CD4-positive, alpha-beta T cell (primary cell): ENCODE results near the gene SHISA9. TPM values are rescaled to one million over a fixed set of nuclear protein-coding genes. Genes with fewer than 3 reads are reported as not detected.

Source experiments
- ATAC-seq: fragments of 200-7000 bp; cut with Tn5 transposase; one replicate; pipeline ENCODE4 v1.10.0; 2022; ENCODE audit warnings: mild to moderate bottlenecking; ENCODE audit not compliant: poor library complexity
- CTCF ChIA-PET: fragments of 350-600 bp; sonication (Branson Sonifier 250); formaldehyde crosslinking; loops from one replicate; lab custom pipeline; 2021; ENCODE audit warnings: antibody characterized with exemption, inconsistent platforms; lab: Charles Lee
- POLR2A ChIA-PET: fragments of 350-600 bp; sonication (Branson Sonifier 250); formaldehyde crosslinking; loops from one replicate; lab custom pipeline; 2021; ENCODE audit warnings: antibody characterized with exemption, inconsistent platforms; lab: Charles Lee
- DNase-seq, 14 experiments: peaks; one replicate each; pipeline ENCODE4 v3.0.0-alpha.2; 2013 to 2020; ENCODE audit warnings: mixed read lengths in 2 of 14
- H3K27ac ChIP-seq, 2 donors: one replicate each; pipeline versions ENCODE4 v1.5.1 to v1.7.0; 2013; ENCODE audit warnings: low read length in 2 of 2, low read depth in 1 of 2, mild to moderate bottlenecking in 1 of 2
- H3K27me3 ChIP-seq, 2 experiments: 1 replicate in 1 of 2; 2 replicates in 1 of 2; pipeline versions ENCODE4 v1.6.1 to v1.7.0; 2013; ENCODE audit warnings: low read length in 2 of 2, control low read depth in 1 of 2, mild to moderate bottlenecking in 1 of 2, moderate library complexity in 1 of 2; ENCODE audit not compliant: insufficient read depth in 2 of 2, control insufficient read depth in 1 of 2
- H3K36me3 ChIP-seq: one replicate; pipeline ENCODE4 v1.6.1; 2013; ENCODE audit warnings: low read length, control low read depth; ENCODE audit not compliant: insufficient read depth
- H3K4me1 ChIP-seq: one replicate; pipeline ENCODE4 v1.6.1; 2013; ENCODE audit warnings: low read length, control low read depth; ENCODE audit not compliant: insufficient read depth
- H3K4me3 ChIP-seq: one replicate; pipeline ENCODE4 v1.5.1; 2013; ENCODE audit warnings: mild to moderate bottlenecking, low read length, moderate library complexity
- H3K9me3 ChIP-seq, 2 experiments: 1 replicate in 1 of 2; 2 replicates in 1 of 2; pipeline versions ENCODE4 v1.6.1 to v1.7.0; 2013; ENCODE audit warnings: low read length in 2 of 2, mild to moderate bottlenecking in 2 of 2, control low read depth in 1 of 2, moderate library complexity in 1 of 2; ENCODE audit not compliant: control insufficient read depth in 1 of 2, insufficient read depth in 1 of 2
- H3K27ac Mint-ChIP-seq: one replicate; pipeline ENCODE4 v1.8.0; 2020; ENCODE audit warnings: mixed read lengths
- H3K27me3 Mint-ChIP-seq: one replicate; pipeline ENCODE4 v1.8.0; 2021; ENCODE audit warnings: mixed read lengths
- H3K36me3 Mint-ChIP-seq: one replicate; pipeline ENCODE4 v1.8.0; 2021; ENCODE audit warnings: low read depth, mixed read lengths
- H3K4me1 Mint-ChIP-seq: one replicate; pipeline ENCODE4 v1.8.0; 2021; ENCODE audit warnings: low read depth, mixed read lengths
- H3K4me3 Mint-ChIP-seq: one replicate; pipeline ENCODE4 v1.8.0; 2020; ENCODE audit warnings: mild to moderate bottlenecking, mixed read lengths
- H3K9me3 Mint-ChIP-seq: one replicate; pipeline ENCODE4 v1.8.0; 2020; ENCODE audit warnings: mixed read lengths
- CTCF ChIP-seq: fragments of 200-600 bp; IDR thresholded peaks from one replicate; pipeline ENCODE4 v1.8.0; 2022; ENCODE audit warnings: antibody characterized with exemption, mild to moderate bottlenecking
- intact Hi-C, 2 experiments: fragments of 100-400 bp; cut with DNase I in 1 of 2; cut with micrococcal nuclease in 1 of 2; formaldehyde crosslinking; loops; one replicate each; pipeline versions ENCODE4 v1.15.1 to v1.9.0; 2023 to 2025; cut with DNase I, micrococcal nuclease
- total RNA-seq, 174 experiments: library from RNA in 2 of 174; stranded (reverse) in 2 of 174; gene quantifications; one replicate each; pipeline ENCODE4 v1.2.3 and lab custom pipeline; 2021 to 2026

The SHISA9 gene
- total RNA-seq, 2 experiments from 2014 or later = not detected

- no peak for DNase-seq
- H3K9me3 ChIP-seq = peaks cover 0 to 8% of the 10 kb centered on the region in 2 experiments
- no peaks in the 10 kb centered on the region for H3K36me3 ChIP-seq
- no peaks in the 10 kb centered on the region for H3K36me3 Mint-ChIP-seq
- no peak overlapping the region for H3K4me3 Mint-ChIP-seq
- POLR2A ChIA-PET = no interaction called here
- H3K27ac Mint-ChIP-seq = no peak overlapping the region
- H3K4me1 ChIP-seq = no peaks in the 10 kb centered on the region
- no peaks in the 10 kb centered on the region for H3K4me1 Mint-ChIP-seq
- intact Hi-C loops = no loop called here
- peaks cover 0 to 2% of the 10 kb centered on the region in 2 experiments for H3K27me3 ChIP-seq
- no peaks in the 10 kb centered on the region for H3K27me3 Mint-ChIP-seq
- TF ChIP-seq CTCF = no peak
- CTCF ChIA-PET = no interaction called here
- no peak overlapping the region for H3K27ac ChIP-seq
- ATAC-seq = no peak
- H3K4me3 ChIP-seq = no peak overlapping the region
- peaks cover 18% of the 10 kb centered on the region for H3K9me3 Mint-ChIP-seq
These were observed 139.8 kb downstream of the SHISA9 start for GRCh38 chr16:13041180-13041579.

- H3K4me1 ChIP-seq = no peaks in the 10 kb centered on the region
- ChIA-PET CTCF (no interaction called here), POLR2A (no interaction called here)
- no peak for DNase-seq
- no peak for ATAC-seq
- H3K36me3 ChIP-seq = no peaks in the 10 kb centered on the region
- no peak overlapping the region for H3K4me3 ChIP-seq
- no peaks in the 10 kb centered on the region for H3K4me1 Mint-ChIP-seq
- no peak for TF ChIP-seq CTCF
- no peak overlapping the region for H3K27ac ChIP-seq
- H3K27me3 Mint-ChIP-seq = no peaks in the 10 kb centered on the region
- H3K27ac Mint-ChIP-seq = no peak overlapping the region
- H3K27me3 ChIP-seq = peaks cover 0 to 2% of the 10 kb centered on the region in 2 experiments
- peaks cover 0 to 8% of the 10 kb centered on the region in 2 experiments for H3K9me3 ChIP-seq
- H3K4me3 Mint-ChIP-seq = no peak overlapping the region
- intact Hi-C loops = no loop called here
- peaks cover 18% of the 10 kb centered on the region for H3K9me3 Mint-ChIP-seq
- H3K36me3 Mint-ChIP-seq = no peaks in the 10 kb centered on the region
These were observed 140.4 kb downstream of the SHISA9 start for GRCh38 chr16:13041646-13042290.

GRCh38 chr16:13042291-13042685, 140.9 kb downstream of the SHISA9 start:
- Histone ChIP-seq H3K4me3 (no peak overlapping the region), H3K36me3 (no peaks in the 10 kb centered on the region), H3K4me1 (no peaks in the 10 kb centered on the region), H3K9me3 (peaks cover 0 to 8% of the 10 kb centered on the region in 2 experiments), H3K27me3 (peaks cover 0 to 2% of the 10 kb centered on the region in 2 experiments), H3K27ac (no peak overlapping the region)
- Mint-ChIP-seq H3K27ac (no peak overlapping the region), H3K27me3 (no peaks in the 10 kb centered on the region), H3K4me3 (no peak overlapping the region), H3K4me1 (no peaks in the 10 kb centered on the region), H3K36me3 (no peaks in the 10 kb centered on the region), H3K9me3 (peaks cover 18% of the 10 kb centered on the region)
- ChIA-PET POLR2A (no interaction called here), CTCF (no interaction called here)
- DNase-seq = no peak
- intact Hi-C loops = no loop called here
- TF ChIP-seq CTCF = no peak
- no peak for ATAC-seq
